ENCODE results near the gene KLF16. TPM values are rescaled to one million over a fixed set of nuclear protein-coding genes. Genes with fewer than 3 reads are reported as not detected.

KLF16 gene
- total RNA-seq, 1 donor from 2014 or later, result 7.6 TPM

DNA sequence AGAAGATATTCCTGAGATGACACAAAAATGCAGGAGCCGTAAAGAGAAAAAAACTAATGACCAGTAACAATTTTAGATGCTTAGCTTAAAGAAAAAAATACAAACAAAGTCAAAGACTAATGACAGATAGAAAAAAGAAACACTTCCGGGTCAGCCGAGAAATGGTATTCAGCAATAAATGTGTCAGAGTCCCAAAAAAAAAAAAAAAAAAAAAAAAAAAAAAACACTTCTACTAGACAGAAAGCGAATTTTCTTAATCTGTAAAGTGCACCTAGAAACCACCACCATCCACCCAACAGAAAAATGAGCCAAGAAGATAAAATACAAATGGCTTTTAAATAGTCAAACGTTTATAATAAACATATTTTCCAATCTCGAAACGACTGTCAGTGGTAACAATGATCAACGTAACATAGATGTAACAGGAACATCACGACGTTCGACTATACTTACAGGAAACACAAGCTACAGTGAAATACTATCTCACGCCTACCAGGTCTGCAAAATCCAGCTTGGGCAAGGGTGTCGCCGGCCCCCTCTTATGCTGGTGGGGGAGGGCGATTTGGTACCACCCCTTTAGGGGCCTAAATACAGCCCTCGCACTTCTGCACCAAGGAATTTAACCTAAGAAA, 11.3 kb upstream of the KLF16 start:
- no peak for DNase-seq (ENCODE audit: extremely low spot score in 2 of 2)
- Histone ChIP-seq H3K27ac (peak overlapping the region; percentile 85), H3K4me3 (peak overlapping the region; percentile 81 to 87), H3K36me3 (no peaks in the 10 kb centered on the region), H3K27me3 (no peaks in the 10 kb centered on the region), H3K4me1 (peaks cover 51% of the 10 kb centered on the region), H3K9me3 (no peaks in the 10 kb centered on the region)
- TF ChIP-seq, protein P1, sequence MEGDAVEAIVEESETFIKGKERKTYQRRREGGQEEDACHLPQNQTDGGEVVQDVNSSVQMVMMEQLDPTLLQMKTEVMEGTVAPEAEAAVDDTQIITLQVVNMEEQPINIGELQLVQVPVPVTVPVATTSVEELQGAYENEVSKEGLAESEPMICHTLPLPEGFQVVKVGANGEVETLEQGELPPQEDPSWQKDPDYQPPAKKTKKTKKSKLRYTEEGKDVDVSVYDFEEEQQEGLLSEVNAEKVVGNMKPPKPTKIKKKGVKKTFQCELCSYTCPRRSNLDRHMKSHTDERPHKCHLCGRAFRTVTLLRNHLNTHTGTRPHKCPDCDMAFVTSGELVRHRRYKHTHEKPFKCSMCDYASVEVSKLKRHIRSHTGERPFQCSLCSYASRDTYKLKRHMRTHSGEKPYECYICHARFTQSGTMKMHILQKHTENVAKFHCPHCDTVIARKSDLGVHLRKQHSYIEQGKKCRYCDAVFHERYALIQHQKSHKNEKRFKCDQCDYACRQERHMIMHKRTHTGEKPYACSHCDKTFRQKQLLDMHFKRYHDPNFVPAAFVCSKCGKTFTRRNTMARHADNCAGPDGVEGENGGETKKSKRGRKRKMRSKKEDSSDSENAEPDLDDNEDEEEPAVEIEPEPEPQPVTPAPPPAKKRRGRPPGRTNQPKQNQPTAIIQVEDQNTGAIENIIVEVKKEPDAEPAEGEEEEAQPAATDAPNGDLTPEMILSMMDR (IDR thresholded peaks at IDR 0.05), result no peak
- TF ChIP-seq POLR2AphosphoS5 (IDR thresholded peaks at IDR 0.05; ENCODE audit: insufficient read depth in 1 of 2, low read depth in 1 of 2) (no peak), POLR2A (IDR thresholded peaks at IDR 0.05) (no peak)
- intact Hi-C loops (cut with DNase I), result loop anchor here (10.0 kb wide), 1 partner anchor 140 kb away; the partner anchor contains the start of gene BTBD2

DNA sequence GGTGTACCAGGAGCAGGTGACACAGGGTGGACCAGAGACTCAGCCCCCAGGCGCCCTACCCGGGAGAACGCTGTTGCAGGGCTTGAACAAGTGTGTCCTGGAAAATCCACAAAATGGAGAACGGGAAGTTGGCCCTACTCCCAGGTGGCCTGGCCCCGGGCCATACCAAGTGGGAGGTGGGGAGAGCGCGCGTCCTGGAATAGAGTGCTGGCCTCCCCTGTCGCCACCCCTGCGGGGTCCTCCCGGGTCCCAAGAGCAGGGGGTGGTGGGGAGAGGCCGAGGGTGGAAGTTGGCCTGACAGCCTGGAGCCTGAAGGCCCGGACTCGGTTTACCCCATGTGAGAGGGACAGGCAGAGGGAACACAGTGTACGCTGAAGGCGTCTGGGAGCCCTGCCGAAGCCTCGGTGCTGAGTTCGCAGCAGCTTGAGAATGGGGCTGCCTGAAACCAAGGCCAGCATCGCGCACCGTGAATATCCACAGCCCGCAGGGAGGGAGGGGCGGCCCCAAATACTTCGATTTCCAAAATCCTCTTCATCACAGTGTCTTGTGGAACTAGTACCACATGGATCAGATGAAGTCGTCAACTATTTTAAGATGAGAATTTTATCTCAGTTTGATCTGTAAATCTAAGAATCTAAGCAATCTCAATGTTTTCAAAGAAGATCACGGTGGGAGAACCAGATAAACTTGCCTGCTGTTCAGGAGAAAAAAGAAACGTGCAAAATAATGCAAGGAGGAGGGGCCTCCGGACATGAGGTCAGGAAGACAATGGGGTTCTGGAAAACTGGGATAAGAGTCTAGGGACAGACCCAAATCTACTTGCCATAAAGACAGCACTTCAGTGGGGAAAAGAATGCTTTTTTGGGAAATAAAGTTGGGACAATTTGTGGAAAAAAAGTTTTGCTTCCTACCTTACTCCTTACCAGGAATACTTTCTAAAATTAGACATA, 10.4 kb upstream of the KLF16 start:
- TF ChIP-seq POLR2A (IDR thresholded peaks at IDR 0.05), result no peak
- TF ChIP-seq, protein P1 (IDR thresholded peaks at IDR 0.05), result no peak
- no peak for TF ChIP-seq POLR2AphosphoS5 (IDR thresholded peaks at IDR 0.05; ENCODE audit: insufficient read depth in 1 of 2, low read depth in 1 of 2)
- intact Hi-C loops (cut with DNase I), result loop anchor here (10.0 kb wide), 1 partner anchor 141 kb away; the partner anchor contains the start of gene BTBD2
- Histone ChIP-seq H3K4me3 (peak overlapping the region; percentile 1 to 37), H3K27ac (peak overlapping the region; percentile 48), H3K36me3 (no peaks in the 10 kb centered on the region), H3K9me3 (no peaks in the 10 kb centered on the region), H3K27me3 (no peaks in the 10 kb centered on the region), H3K4me1 (peaks cover 51% of the 10 kb centered on the region)
- no peak for DNase-seq (ENCODE audit: extremely low spot score in 2 of 2)

DNA sequence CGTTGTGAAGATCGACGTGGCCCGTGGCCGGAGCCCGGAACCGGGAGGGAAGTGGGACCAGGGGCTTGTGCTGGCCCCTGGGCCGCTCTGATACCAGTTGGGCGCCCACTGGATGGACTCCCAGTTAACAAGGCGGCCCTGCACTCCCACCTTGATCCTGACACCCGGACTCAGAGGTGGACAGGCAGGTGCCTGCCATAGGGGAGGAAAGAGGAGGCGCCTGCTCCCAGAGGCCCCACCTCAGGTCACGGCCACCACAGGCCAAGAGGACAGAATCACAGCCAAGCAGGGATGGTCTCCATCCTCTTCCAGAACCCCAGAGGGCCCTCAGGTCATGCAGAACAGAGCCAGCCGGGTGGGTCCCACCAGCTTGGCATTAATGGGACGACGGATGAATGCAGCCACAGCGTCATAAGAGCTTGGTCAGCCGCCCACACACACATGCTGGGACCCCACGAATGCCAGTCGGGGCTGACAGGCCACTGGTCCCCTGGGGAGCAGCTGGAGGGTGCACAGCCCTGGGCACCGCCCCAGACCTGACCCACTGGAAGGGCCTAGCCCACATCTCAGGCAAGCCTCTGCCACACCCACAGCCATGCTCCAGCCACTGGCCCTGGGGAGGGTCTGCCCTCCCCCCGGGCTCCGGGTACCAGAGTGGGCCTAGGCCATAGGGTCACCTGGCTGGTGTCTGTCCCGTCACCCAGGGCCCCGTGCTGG, 9.6 kb upstream of the KLF16 start:
- DNase-seq (ENCODE audit: extremely low spot score in 2 of 2), result no peak
- H3K27me3 ChIP-seq, result no peaks in the 10 kb centered on the region
- TF ChIP-seq POLR2A (IDR thresholded peaks at IDR 0.05) (no peak), POLR2AphosphoS5 (IDR thresholded peaks at IDR 0.05; ENCODE audit: insufficient read depth in 1 of 2, low read depth in 1 of 2) (no peak)
- TF ChIP-seq, protein P1 (IDR thresholded peaks at IDR 0.05), result no peak
- peak overlapping the region; percentile 1 to 37 for H3K4me3 ChIP-seq
- no peaks in the 10 kb centered on the region for H3K9me3 ChIP-seq
- H3K36me3 ChIP-seq, result no peaks in the 10 kb centered on the region
- H3K4me1 ChIP-seq, result peaks cover 51% of the 10 kb centered on the region
- peak overlapping the region; percentile 48 for H3K27ac ChIP-seq
- intact Hi-C loops (cut with DNase I), result loop anchor here (10.0 kb wide), 1 partner anchor 142 kb away; the partner anchor contains the start of gene BTBD2

DNA sequence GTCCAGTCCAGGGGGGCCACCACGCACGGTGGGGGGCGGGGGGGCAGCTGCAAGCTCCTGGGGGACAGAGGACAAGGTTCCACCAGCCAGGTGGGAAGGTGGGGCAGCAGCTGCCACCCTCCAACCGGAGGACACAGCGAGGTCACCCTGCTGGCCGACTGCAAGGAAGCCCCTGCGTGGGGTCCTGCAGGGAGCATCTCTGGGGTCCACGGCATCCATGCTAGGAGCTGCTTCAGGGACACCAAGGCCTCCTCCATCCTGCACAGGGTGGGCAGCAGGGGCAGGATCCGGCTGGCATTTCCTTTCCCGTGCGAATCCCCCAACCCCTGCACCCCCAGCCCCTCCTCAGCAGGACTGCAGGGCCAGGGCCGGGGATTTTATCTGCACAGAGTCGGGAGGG, 8.3 kb upstream of the KLF16 start:
- no peaks in the 10 kb centered on the region for H3K36me3 ChIP-seq
- no peak overlapping the region for H3K4me3 ChIP-seq
- intact Hi-C loops (cut with DNase I), result loop anchor here (10.0 kb wide), 1 partner anchor 143 kb away; the partner anchor contains the start of gene BTBD2
- TF ChIP-seq, protein P1 (IDR thresholded peaks at IDR 0.05), result no peak
- TF ChIP-seq POLR2AphosphoS5 (IDR thresholded peaks at IDR 0.05; ENCODE audit: insufficient read depth in 1 of 2, low read depth in 1 of 2) (no peak), POLR2A (IDR thresholded peaks at IDR 0.05) (no peak)
- H3K27me3 ChIP-seq, result no peaks in the 10 kb centered on the region
- no peak overlapping the region for H3K27ac ChIP-seq
- no peaks in the 10 kb centered on the region for H3K9me3 ChIP-seq
- DNase-seq (ENCODE audit: extremely low spot score in 2 of 2), result no peak
- peaks cover 47% of the 10 kb centered on the region for H3K4me1 ChIP-seq
